GM23338 (cell line): ENCODE data around the gene SOWAHC. TPM values are rescaled to one million over a fixed set of nuclear protein-coding genes. Genes with fewer than 3 reads are reported as not detected.

Source experiments
- ATAC-seq: fragments of 200-7000 bp; cut with Tn5 transposase; 3 replicates; pipeline ENCODE4 v1.9.1; 2020
- DNase-seq: peaks from one replicate; pipeline ENCODE4 v3.0.0-alpha.2; 2015; ENCODE audit warnings: low spot score
- H2AFZ ChIP-seq: fragments of 200-600 bp; sonication (generic); 2 replicates; pipeline ENCODE4 v1.8.0; 2016; ENCODE audit warnings: antibody characterized with exemption, mild to moderate bottlenecking, moderate library complexity
- H3F3A ChIP-seq: fragments of 200-600 bp; sonication (generic); replicated peaks from 2 replicates; pipeline ENCODE4 v1.8.0; 2017; ENCODE audit warnings: antibody characterized with exemption, mixed run types, low read depth
- H3K27ac ChIP-seq: fragments of 200-600 bp; sonication (generic); 2 replicates; pipeline ENCODE4 v1.6.1; 2016; ENCODE audit warnings: low read depth
- H3K27me3 ChIP-seq: fragments of 200-600 bp; sonication (generic); 2 replicates; pipeline ENCODE4 v1.8.0; 2016; ENCODE audit warnings: mild to moderate bottlenecking, mixed run types, moderate library complexity; ENCODE audit not compliant: insufficient read depth
- H3K36me3 ChIP-seq: fragments of 200-600 bp; sonication (generic); 2 replicates; pipeline ENCODE4 v1.8.0; 2016; ENCODE audit warnings: mild to moderate bottlenecking; ENCODE audit not compliant: insufficient read depth
- H3K4me1 ChIP-seq: fragments of 200-600 bp; sonication (generic); 2 replicates; pipeline ENCODE4 v1.8.0; 2016; ENCODE audit warnings: mild to moderate bottlenecking, moderate library complexity; ENCODE audit not compliant: insufficient read depth
- H3K4me2 ChIP-seq: fragments of 200-600 bp; sonication (generic); 2 replicates; pipeline ENCODE4 v1.7.1; 2017; ENCODE audit warnings: mixed run types
- H3K4me3 ChIP-seq: fragments of 200-600 bp; sonication (generic); 2 replicates; pipeline ENCODE4 v1.6.1; 2016; ENCODE audit warnings: mixed run types
- H3K79me2 ChIP-seq: fragments of 200-600 bp; sonication (generic); replicated peaks from 2 replicates; pipeline ENCODE4 v1.8.0; 2017; ENCODE audit warnings: mild to moderate bottlenecking; ENCODE audit not compliant: insufficient read depth
- H3K9me2 ChIP-seq: fragments of 200-600 bp; sonication (generic); 2 replicates; pipeline ENCODE4 v1.8.0; 2017; ENCODE audit not compliant: insufficient read depth
- H4K20me1 ChIP-seq: fragments of 200-600 bp; sonication (generic); replicated peaks from 2 replicates; pipeline ENCODE4 v1.8.0; 2017; ENCODE audit warnings: mild to moderate bottlenecking; ENCODE audit not compliant: insufficient read depth
- H3K27ac Mint-ChIP-seq: 2 replicates; pipeline ENCODE4 v1.8.0; 2020; ENCODE audit warnings: inconsistent platforms, mild to moderate bottlenecking, moderate library complexity, mixed read lengths
- H3K27me3 Mint-ChIP-seq: 3 replicates; pipeline ENCODE4 v1.8.0; 2022; ENCODE audit warnings: low read depth, mild to moderate bottlenecking, moderate library complexity, mixed read lengths, inconsistent platforms; ENCODE audit not compliant: insufficient read depth, poor library complexity
- H3K36me3 Mint-ChIP-seq: 3 replicates; pipeline ENCODE4 v1.8.0; 2021; ENCODE audit warnings: low read depth, mild to moderate bottlenecking, inconsistent platforms, moderate library complexity, mixed read lengths
- H3K4me1 Mint-ChIP-seq: 3 replicates; pipeline ENCODE4 v1.8.0; 2020; ENCODE audit warnings: mild to moderate bottlenecking, inconsistent platforms, mixed read lengths
- H3K4me3 Mint-ChIP-seq: 3 replicates; pipeline ENCODE4 v1.8.0; 2021; ENCODE audit warnings: moderate library complexity, mild to moderate bottlenecking, inconsistent platforms, mixed read lengths
- H3K9me3 Mint-ChIP-seq: 3 replicates; pipeline ENCODE4 v1.8.0; 2020; ENCODE audit warnings: moderate library complexity, mild to moderate bottlenecking, inconsistent platforms, mixed read lengths
- CREB1 ChIP-seq: fragments of 250-450 bp; sonication (Bioruptor Pico); IDR thresholded peaks from 2 replicates; pipeline ENCODE4 v1.5.0; 2020; ENCODE audit warnings: low read depth, mild to moderate bottlenecking, moderate library complexity
- CTCF ChIP-seq, 2 experiments: fragments of 200-600 bp in 1 of 2; sonication (generic) in 1 of 2; conservative IDR thresholded peaks; 2 replicates each; pipeline versions ENCODE4 v1.5.1 to v1.6.1; 2016 to 2017; ENCODE audit warnings: antibody characterized with exemption in 2 of 2, low read depth in 2 of 2, mild to moderate bottlenecking in 2 of 2, moderate library complexity in 1 of 2
- EZH2 ChIP-seq: fragments of 200-600 bp; sonication (generic); IDR thresholded peaks from one replicate; pipeline ENCODE4 v1.8.0; 2017; ENCODE audit warnings: antibody characterized with exemption, mild to moderate bottlenecking, low read depth; ENCODE audit not compliant: unreplicated experiment
- EZH2phosphoT487 ChIP-seq: fragments of 200-600 bp; sonication (generic); IDR thresholded peaks from one replicate; pipeline ENCODE4 v1.8.1; 2018; ENCODE audit warnings: antibody characterized with exemption; ENCODE audit not compliant: unreplicated experiment
- JUNB ChIP-seq: IDR thresholded peaks from one replicate; pipeline ENCODE4 v1.6.1; 2016; ENCODE audit warnings: antibody characterized with exemption; ENCODE audit not compliant: unreplicated experiment
- NANOG ChIP-seq: IDR thresholded peaks from 2 replicates; pipeline ENCODE4 v1.6.1; 2016; ENCODE audit warnings: antibody characterized with exemption, borderline replicate concordance
- STAT1 ChIP-seq: IDR thresholded peaks from one replicate; pipeline ENCODE4 v1.6.1; 2016; ENCODE audit warnings: antibody characterized with exemption; ENCODE audit not compliant: unreplicated experiment
- ZNF114 ChIP-seq: fragments of 250-450 bp; sonication (Bioruptor Pico); IDR thresholded peaks from 2 replicates; pipeline ENCODE4 v1.5.0; 2020; ENCODE audit warnings: mild to moderate bottlenecking, moderate library complexity
- ZNF331 ChIP-seq: fragments of 250-450 bp; sonication (Bioruptor Pico); IDR thresholded peaks from 2 replicates; pipeline ENCODE4 v1.5.0; 2020; ENCODE audit warnings: low read depth, mild to moderate bottlenecking, moderate library complexity
- polyA plus RNA-seq: library from polyadenylated mRNA; unstranded; fragments of >200 nt; fragmentation: Nextera tagmentation; extraction: Ambion mirVana; gene quantifications from 2 replicates; pipeline ENCODE4 v1.2.1, GENCODE V29; 2016
- total RNA-seq: library from RNA; depleted of rRNA; stranded (reverse); fragments of >200 nt; shearing (Covaris generic); gene quantifications from 2 replicates; pipeline ENCODE4 v1.2.3, GENCODE V29; 2014
- TF ChIP-seq, protein P1 (sequence below): fragments of 250-450 bp; sonication (Bioruptor Pico); IDR thresholded peaks from 2 replicates; pipeline ENCODE4 v1.5.0; 2020; ENCODE audit warnings: mild to moderate bottlenecking, moderate library complexity
- TF ChIP-seq, protein P2 (sequence below): IDR thresholded peaks from one replicate; pipeline ENCODE4 v1.6.1; 2018; ENCODE audit warnings: antibody characterized with exemption; ENCODE audit not compliant: unreplicated experiment

The SOWAHC gene
- total and polyA plus RNA-seq, 2 experiments from 2014 or later: 7.4 to 26.3 TPM

GRCh38 chr2:109645412-109646184, 31.4 kb downstream of the SOWAHC start:
- H3K36me3 ChIP-seq: no peaks in the 10 kb centered on the region
- Mint-ChIP-seq H3K36me3 (no peaks in the 10 kb centered on the region), H3K9me3 (no peaks in the 10 kb centered on the region), H3K27ac (no peak overlapping the region), H3K27me3 (peaks cover 8% of the 10 kb centered on the region), H3K4me1 (peaks cover 24% of the 10 kb centered on the region), H3K4me3 (no peak overlapping the region)
- peak overlapping the region; percentile 29; the same call in 1 of the 2 replicates for H3K4me2 ChIP-seq
- no peaks in the 10 kb centered on the region for H3F3A ChIP-seq
- DNase-seq (peak; percentile 25), ATAC-seq (peak; percentile 63)
- H4K20me1 ChIP-seq: no peaks in the 10 kb centered on the region
- no peaks in the 10 kb centered on the region for H3K79me2 ChIP-seq
- H3K4me1 ChIP-seq: peaks cover 19% of the 10 kb centered on the region
- peak overlapping the region; percentile 73; the same call in 1 of the 2 replicates for H2AFZ ChIP-seq
- H3K27ac ChIP-seq: peak overlapping the region; percentile 40; the same call in 1 of the 2 replicates
- no peak overlapping the region for H3K4me3 ChIP-seq
- no peaks in the 10 kb centered on the region for H3K27me3 ChIP-seq
- TF ChIP-seq ZNF331 (CRISPR knock-in tag): no peak
- TF ChIP-seq CREB1: no peak
- TF ChIP-seq STAT1: no peak
- no peak for TF ChIP-seq ZNF114 (CRISPR knock-in tag)
- TF ChIP-seq, protein P1, sequence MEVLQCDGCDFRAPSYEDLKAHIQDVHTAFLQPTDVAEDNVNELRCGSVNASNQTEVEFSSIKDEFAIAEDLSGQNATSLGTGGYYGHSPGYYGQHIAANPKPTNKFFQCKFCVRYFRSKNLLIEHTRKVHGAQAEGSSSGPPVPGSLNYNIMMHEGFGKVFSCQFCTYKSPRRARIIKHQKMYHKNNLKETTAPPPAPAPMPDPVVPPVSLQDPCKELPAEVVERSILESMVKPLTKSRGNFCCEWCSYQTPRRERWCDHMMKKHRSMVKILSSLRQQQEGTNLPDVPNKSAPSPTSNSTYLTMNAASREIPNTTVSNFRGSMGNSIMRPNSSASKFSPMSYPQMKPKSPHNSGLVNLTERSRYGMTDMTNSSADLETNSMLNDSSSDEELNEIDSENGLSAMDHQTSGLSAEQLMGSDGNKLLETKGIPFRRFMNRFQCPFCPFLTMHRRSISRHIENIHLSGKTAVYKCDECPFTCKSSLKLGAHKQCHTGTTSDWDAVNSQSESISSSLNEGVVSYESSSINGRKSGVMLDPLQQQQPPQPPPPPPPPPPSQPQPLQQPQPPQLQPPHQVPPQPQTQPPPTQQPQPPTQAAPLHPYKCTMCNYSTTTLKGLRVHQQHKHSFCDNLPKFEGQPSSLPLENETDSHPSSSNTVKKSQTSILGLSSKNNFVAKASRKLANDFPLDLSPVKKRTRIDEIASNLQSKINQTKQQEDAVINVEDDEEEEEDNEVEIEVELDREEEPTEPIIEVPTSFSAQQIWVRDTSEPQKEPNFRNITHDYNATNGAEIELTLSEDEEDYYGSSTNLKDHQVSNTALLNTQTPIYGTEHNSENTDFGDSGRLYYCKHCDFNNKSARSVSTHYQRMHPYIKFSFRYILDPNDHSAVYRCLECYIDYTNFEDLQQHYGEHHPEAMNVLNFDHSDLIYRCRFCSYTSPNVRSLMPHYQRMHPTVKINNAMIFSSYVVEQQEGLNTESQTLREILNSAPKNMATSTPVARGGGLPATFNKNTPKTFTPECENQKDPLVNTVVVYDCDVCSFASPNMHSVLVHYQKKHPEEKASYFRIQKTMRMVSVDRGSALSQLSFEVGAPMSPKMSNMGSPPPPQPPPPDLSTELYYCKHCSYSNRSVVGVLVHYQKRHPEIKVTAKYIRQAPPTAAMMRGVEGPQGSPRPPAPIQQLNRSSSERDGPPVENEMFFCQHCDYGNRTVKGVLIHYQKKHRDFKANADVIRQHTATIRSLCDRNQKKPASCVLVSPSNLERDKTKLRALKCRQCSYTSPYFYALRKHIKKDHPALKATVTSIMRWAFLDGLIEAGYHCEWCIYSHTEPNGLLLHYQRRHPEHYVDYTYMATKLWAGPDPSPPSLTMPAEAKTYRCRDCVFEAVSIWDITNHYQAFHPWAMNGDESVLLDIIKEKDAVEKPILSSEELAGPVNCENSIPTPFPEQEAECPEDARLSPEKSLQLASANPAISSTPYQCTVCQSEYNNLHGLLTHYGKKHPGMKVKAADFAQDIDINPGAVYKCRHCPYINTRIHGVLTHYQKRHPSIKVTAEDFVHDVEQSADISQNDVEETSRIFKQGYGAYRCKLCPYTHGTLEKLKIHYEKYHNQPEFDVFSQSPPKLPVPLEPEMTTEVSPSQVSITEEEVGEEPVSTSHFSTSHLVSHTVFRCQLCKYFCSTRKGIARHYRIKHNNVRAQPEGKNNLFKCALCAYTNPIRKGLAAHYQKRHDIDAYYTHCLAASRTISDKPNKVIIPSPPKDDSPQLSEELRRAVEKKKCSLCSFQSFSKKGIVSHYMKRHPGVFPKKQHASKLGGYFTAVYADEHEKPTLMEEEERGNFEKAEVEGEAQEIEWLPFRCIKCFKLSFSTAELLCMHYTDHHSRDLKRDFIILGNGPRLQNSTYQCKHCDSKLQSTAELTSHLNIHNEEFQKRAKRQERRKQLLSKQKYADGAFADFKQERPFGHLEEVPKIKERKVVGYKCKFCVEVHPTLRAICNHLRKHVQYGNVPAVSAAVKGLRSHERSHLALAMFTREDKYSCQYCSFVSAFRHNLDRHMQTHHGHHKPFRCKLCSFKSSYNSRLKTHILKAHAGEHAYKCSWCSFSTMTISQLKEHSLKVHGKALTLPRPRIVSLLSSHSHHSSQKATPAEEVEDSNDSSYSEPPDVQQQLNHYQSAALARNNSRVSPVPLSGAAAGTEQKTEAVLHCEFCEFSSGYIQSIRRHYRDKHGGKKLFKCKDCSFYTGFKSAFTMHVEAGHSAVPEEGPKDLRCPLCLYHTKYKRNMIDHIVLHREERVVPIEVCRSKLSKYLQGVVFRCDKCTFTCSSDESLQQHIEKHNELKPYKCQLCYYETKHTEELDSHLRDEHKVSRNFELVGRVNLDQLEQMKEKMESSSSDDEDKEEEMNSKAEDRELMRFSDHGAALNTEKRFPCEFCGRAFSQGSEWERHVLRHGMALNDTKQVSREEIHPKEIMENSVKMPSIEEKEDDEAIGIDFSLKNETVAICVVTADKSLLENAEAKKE (CRISPR knock-in tag): no peak
- TF ChIP-seq NANOG: no peak
- TF ChIP-seq EZH2: no peak
- TF ChIP-seq, protein P2, sequence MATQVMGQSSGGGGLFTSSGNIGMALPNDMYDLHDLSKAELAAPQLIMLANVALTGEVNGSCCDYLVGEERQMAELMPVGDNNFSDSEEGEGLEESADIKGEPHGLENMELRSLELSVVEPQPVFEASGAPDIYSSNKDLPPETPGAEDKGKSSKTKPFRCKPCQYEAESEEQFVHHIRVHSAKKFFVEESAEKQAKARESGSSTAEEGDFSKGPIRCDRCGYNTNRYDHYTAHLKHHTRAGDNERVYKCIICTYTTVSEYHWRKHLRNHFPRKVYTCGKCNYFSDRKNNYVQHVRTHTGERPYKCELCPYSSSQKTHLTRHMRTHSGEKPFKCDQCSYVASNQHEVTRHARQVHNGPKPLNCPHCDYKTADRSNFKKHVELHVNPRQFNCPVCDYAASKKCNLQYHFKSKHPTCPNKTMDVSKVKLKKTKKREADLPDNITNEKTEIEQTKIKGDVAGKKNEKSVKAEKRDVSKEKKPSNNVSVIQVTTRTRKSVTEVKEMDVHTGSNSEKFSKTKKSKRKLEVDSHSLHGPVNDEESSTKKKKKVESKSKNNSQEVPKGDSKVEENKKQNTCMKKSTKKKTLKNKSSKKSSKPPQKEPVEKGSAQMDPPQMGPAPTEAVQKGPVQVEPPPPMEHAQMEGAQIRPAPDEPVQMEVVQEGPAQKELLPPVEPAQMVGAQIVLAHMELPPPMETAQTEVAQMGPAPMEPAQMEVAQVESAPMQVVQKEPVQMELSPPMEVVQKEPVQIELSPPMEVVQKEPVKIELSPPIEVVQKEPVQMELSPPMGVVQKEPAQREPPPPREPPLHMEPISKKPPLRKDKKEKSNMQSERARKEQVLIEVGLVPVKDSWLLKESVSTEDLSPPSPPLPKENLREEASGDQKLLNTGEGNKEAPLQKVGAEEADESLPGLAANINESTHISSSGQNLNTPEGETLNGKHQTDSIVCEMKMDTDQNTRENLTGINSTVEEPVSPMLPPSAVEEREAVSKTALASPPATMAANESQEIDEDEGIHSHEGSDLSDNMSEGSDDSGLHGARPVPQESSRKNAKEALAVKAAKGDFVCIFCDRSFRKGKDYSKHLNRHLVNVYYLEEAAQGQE: no peak
- no peak for TF ChIP-seq CTCF (conservative IDR thresholded peaks at IDR 0.05; ENCODE audit: low read depth in 2 of 2)
- TF ChIP-seq EZH2phosphoT487: no peak
- TF ChIP-seq JUNB: no peak
- H3K9me2 ChIP-seq: no peaks in the 10 kb centered on the region
